Measurements from ENCODE around the gene BEGAIN. TPM values are rescaled to one million over a fixed set of nuclear protein-coding genes. Genes with fewer than 3 reads are reported as not detected.

BEGAIN gene
- total RNA-seq, 6 experiments from 2014 or later: 0.05 to 0.20 (median 0.14) TPM; not detected in 1

DNA sequence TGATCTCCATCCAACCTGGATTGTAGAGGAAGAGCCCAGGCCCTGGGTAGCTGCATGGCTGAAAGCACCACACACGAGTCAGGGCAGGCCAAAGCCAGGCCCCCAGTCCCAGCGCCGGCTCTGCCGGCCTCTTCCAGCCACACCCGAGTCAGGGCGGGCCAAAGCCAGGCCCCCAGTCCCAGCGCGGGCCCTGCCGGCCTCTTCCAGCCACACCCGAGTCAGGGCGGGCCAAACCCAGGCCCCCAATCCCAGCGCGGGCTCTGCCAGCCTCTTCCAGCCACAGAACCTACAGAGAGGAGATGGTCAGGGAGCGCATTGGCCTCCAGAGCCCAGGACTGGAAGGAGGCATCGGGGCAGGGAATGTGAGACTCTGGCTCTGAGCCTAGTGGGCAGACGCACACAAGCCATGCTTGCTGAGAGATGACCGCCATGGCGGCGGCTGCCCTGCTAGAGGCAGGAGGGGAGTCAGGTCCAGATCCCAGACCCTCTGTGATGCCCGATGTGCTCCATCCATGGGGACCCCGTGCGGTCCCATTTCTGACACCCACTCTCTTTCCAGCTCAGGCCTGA lies 30.2 kb downstream of the BEGAIN start:
- H3K4me1 Mint-ChIP-seq (ENCODE audit: low read depth): no peaks in the 10 kb centered on the region
- H3K4me3 Mint-ChIP-seq: no peak overlapping the region
- no peak overlapping the region for H3K27ac Mint-ChIP-seq
- TF ChIP-seq, protein P1, sequence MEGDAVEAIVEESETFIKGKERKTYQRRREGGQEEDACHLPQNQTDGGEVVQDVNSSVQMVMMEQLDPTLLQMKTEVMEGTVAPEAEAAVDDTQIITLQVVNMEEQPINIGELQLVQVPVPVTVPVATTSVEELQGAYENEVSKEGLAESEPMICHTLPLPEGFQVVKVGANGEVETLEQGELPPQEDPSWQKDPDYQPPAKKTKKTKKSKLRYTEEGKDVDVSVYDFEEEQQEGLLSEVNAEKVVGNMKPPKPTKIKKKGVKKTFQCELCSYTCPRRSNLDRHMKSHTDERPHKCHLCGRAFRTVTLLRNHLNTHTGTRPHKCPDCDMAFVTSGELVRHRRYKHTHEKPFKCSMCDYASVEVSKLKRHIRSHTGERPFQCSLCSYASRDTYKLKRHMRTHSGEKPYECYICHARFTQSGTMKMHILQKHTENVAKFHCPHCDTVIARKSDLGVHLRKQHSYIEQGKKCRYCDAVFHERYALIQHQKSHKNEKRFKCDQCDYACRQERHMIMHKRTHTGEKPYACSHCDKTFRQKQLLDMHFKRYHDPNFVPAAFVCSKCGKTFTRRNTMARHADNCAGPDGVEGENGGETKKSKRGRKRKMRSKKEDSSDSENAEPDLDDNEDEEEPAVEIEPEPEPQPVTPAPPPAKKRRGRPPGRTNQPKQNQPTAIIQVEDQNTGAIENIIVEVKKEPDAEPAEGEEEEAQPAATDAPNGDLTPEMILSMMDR (IDR thresholded peaks at IDR 0.05): no peak
- peaks cover 37% of the 10 kb centered on the region for H3K27me3 Mint-ChIP-seq (ENCODE audit: insufficient read depth)
- no peak for DNase-seq
- no peaks in the 10 kb centered on the region for H3K36me3 Mint-ChIP-seq (ENCODE audit: low read depth)
- no peaks in the 10 kb centered on the region for H3K9me3 Mint-ChIP-seq

DNA sequence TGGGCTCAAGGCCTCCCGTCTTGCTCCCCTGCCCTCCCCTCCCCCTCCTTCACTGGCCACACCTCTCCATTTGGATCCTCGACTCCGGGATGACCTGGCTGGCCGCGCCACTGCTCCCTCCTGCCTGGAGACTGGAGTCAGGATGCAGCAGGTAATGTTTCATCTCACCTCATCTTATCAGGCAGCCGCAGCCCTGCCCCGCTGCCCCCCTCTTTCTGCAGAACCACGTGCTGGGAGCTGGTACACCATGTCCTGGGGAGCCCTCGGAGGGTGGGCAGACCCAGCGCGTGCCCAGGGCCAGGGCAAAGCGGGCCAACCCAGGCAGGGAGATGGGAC lies 31.1 kb downstream of the BEGAIN start:
- Mint-ChIP-seq H3K27ac (no peak overlapping the region), H3K9me3 (no peaks in the 10 kb centered on the region), H3K4me3 (no peak overlapping the region), H3K27me3 (ENCODE audit: insufficient read depth) (peaks cover 32% of the 10 kb centered on the region), H3K36me3 (ENCODE audit: low read depth) (no peaks in the 10 kb centered on the region), H3K4me1 (ENCODE audit: low read depth) (no peaks in the 10 kb centered on the region)
- no peak for DNase-seq
- TF ChIP-seq, protein P1 (IDR thresholded peaks at IDR 0.05): no peak

DNA sequence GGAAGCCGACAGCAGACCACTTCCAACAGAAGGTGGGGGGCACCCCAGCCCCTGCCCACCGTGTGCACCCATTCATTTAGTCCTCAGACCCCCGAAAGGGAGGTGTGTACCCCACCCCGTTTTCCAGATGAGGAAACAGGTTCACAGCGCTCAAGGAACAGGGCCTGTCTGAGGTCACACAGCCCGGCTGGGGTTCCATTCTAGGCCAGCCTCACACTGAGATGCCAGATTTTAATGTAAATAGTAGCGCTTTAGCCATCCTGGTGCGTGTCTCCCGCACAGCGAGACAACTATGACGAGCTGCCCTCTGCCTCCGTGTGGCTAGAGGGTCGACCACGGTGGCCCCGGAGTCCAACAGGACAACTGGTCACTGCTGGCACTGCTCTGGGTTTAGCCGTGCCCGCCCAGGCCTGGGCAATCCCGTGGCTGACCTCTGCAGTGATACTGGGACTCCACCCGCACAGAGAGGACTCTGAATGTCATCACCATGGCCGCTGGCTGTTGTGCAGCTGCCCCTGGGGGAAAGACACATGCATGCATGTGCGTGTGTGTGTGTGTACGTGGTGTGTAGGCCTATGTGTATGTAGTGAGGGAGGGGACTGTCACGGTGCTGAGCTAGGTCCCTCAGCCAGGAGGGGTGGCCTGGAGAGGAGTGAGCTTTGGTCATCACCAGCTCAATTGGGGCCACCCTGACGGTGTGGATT lies 31.6 kb downstream of the BEGAIN start:
- no peak overlapping the region for H3K4me3 Mint-ChIP-seq
- peaks cover 30% of the 10 kb centered on the region for H3K27me3 Mint-ChIP-seq (ENCODE audit: insufficient read depth)
- no peak overlapping the region for H3K27ac Mint-ChIP-seq
- no peaks in the 10 kb centered on the region for H3K9me3 Mint-ChIP-seq
- TF ChIP-seq, protein P1 (IDR thresholded peaks at IDR 0.05): no peak
- H3K36me3 Mint-ChIP-seq (ENCODE audit: low read depth): no peaks in the 10 kb centered on the region
- no peaks in the 10 kb centered on the region for H3K4me1 Mint-ChIP-seq (ENCODE audit: low read depth)
- no peak for DNase-seq

DNA sequence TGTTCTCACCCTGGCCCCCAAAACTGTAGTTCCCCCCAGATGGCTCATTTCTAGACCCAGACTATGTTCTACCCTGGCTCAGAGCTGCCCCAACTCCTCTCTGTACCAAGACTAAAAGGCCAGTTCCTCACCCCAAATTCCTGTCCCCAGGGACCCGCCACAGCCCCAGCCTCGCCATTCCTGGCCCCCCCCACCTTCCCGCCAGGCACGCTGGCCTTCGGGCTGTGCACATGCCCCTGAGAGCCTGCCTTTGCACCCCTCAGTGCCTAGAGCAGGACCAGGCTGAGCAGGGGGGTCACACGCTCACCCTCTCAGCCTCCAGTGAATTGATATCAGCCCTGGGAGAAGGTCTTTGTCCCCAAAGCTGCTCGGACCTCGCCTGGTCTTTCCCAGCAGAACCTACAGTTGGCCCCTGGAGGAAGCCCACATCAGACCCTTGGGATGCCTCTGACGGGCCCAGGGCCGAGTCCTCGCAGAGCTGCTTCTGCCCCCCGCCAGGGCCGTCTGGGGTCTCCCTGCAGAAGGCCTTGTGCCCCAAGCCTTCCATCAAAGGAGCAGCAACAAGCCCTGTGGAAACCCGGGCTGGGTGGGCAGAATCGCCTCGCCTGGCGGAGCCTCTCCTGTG lies 32.4 kb downstream of the BEGAIN start:
- Mint-ChIP-seq H3K27me3 (ENCODE audit: insufficient read depth) (peaks cover 27% of the 10 kb centered on the region), H3K4me1 (ENCODE audit: low read depth) (no peaks in the 10 kb centered on the region), H3K27ac (no peak overlapping the region), H3K9me3 (no peaks in the 10 kb centered on the region), H3K36me3 (ENCODE audit: low read depth) (no peaks in the 10 kb centered on the region), H3K4me3 (no peak overlapping the region)
- TF ChIP-seq, protein P1 (IDR thresholded peaks at IDR 0.05): no peak
- no peak for DNase-seq

DNA sequence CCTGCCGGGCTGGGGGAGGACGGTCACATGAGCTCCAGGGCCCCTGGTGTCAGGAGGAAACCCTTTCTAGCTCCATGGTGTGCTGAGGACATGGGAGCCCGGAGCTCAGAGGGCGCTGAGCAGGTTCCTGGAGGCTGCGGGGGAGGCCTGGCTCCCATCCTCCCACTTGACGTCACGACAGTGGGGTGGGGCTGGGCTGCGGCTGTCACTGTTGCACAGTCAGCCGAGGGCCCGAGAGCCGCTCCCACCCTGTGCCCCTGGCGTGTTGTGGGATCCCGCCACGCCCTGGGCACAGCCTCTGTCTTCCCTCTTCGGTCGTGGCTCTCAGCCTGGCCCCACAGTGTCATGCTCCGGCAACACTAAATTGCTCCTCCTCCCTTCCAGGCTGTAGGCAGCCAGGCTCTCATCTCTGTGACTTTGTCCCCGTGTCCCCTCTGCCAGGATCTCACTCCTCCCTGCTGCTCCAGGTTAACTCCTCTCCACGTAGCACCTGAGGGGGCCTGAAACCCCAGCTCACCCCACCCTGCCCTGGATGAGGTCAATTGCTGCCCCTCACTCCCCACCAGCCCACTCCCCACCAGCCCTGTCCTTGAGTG lies 33.0 kb downstream of the BEGAIN start:
- TF ChIP-seq, protein P1 (IDR thresholded peaks at IDR 0.05): no peak
- H3K27me3 Mint-ChIP-seq (ENCODE audit: insufficient read depth): peaks cover 25% of the 10 kb centered on the region
- H3K36me3 Mint-ChIP-seq (ENCODE audit: low read depth): no peaks in the 10 kb centered on the region
- no peak overlapping the region for H3K27ac Mint-ChIP-seq
- no peaks in the 10 kb centered on the region for H3K4me1 Mint-ChIP-seq (ENCODE audit: low read depth)
- no peaks in the 10 kb centered on the region for H3K9me3 Mint-ChIP-seq
- H3K4me3 Mint-ChIP-seq: no peak overlapping the region
- DNase-seq: no peak

All from HFFc6 (cell line).